Neural progenitor cell (in vitro differentiated cells): ENCODE data around the gene KCNMB2. TPM values are rescaled to one million over a fixed set of nuclear protein-coding genes. Genes with fewer than 3 reads are reported as not detected.

Source experiments
- DNase-seq: peaks from one replicate; pipeline ENCODE4 v3.0.0-alpha.2; 2016; ENCODE audit warnings: low spot score
- H2AFZ ChIP-seq: fragments of 200-600 bp; sonication (generic); replicated peaks from 2 replicates; pipeline ENCODE4 v1.6.1; 2016; ENCODE audit warnings: antibody characterized with exemption
- H3F3A ChIP-seq: fragments of 200-600 bp; sonication (generic); 2 replicates; pipeline ENCODE4 v1.6.1; 2016; ENCODE audit warnings: antibody characterized with exemption, low read depth
- H3K27ac ChIP-seq: fragments of 200-600 bp; sonication (generic); 2 replicates; pipeline ENCODE4 v1.5.1; 2016; ENCODE audit warnings: mild to moderate bottlenecking
- H3K27me3 ChIP-seq: fragments of 200-600 bp; sonication (generic); 2 replicates; pipeline ENCODE4 v1.6.1; 2016; ENCODE audit warnings: mild to moderate bottlenecking, moderate library complexity
- H3K36me3 ChIP-seq: fragments of 200-600 bp; sonication (generic); 2 replicates; pipeline ENCODE4 v1.5.1; 2016
- H3K4me1 ChIP-seq: fragments of 200-600 bp; sonication (generic); 2 replicates; pipeline ENCODE4 v1.6.1; 2016; ENCODE audit warnings: mixed run types
- H3K4me2 ChIP-seq: fragments of 200-600 bp; sonication (generic); 2 replicates; pipeline ENCODE4 v1.6.1; 2016
- H3K4me3 ChIP-seq: fragments of 200-600 bp; sonication (generic); 2 replicates; pipeline ENCODE4 v1.5.1; 2016
- H3K79me2 ChIP-seq: fragments of 200-600 bp; sonication (generic); 2 replicates; pipeline ENCODE4 v1.6.1; 2016; ENCODE audit warnings: low read depth
- H3K9ac ChIP-seq: fragments of 200-600 bp; sonication (generic); 2 replicates; pipeline ENCODE4 v1.6.1; 2016
- H3K9me3 ChIP-seq: fragments of 200-600 bp; sonication (generic); 2 replicates; pipeline ENCODE4 v1.5.1; 2016; ENCODE audit warnings: low read depth
- H4K20me1 ChIP-seq: fragments of 200-600 bp; sonication (generic); 2 replicates; pipeline ENCODE4 v1.6.1; 2016; ENCODE audit warnings: low read depth
- H3K27ac Mint-ChIP-seq: 3 replicates; pipeline ENCODE4 v1.8.0; 2021; ENCODE audit warnings: mixed read lengths
- H3K27me3 Mint-ChIP-seq: 2 replicates; pipeline ENCODE4 v1.8.0; 2022; ENCODE audit warnings: low read depth, mild to moderate bottlenecking, inconsistent platforms, moderate library complexity, mixed read lengths; ENCODE audit not compliant: insufficient read depth
- H3K36me3 Mint-ChIP-seq: 3 replicates; pipeline ENCODE4 v1.8.0; 2021; ENCODE audit warnings: mixed read lengths
- H3K4me1 Mint-ChIP-seq: 3 replicates; pipeline ENCODE4 v1.8.0; 2021; ENCODE audit warnings: mixed read lengths
- H3K4me3 Mint-ChIP-seq: 3 replicates; pipeline ENCODE4 v1.8.0; 2021; ENCODE audit warnings: mild to moderate bottlenecking, moderate library complexity, mixed read lengths
- H3K9me3 Mint-ChIP-seq: 3 replicates; pipeline ENCODE4 v1.8.0; 2020; ENCODE audit warnings: mixed read lengths
- EZH2 ChIP-seq: fragments of 200-600 bp; sonication (generic); IDR thresholded peaks from 2 replicates; pipeline ENCODE4 v1.6.1; 2017; ENCODE audit warnings: antibody characterized with exemption, mild to moderate bottlenecking, moderate library complexity
- EZH2phosphoT487 ChIP-seq: fragments of 200-600 bp; sonication (generic); IDR thresholded peaks from 2 replicates; pipeline ENCODE4 v1.6.1; 2017; ENCODE audit warnings: antibody characterized with exemption
- total RNA-seq: library from RNA; depleted of rRNA; stranded (reverse); fragments of >200 nt; gene quantifications from 2 replicates; pipeline ENCODE4 v1.2.3, GENCODE V29; 2015; ENCODE audit warnings: low replicate concordance
- TF ChIP-seq, protein P1 (sequence below): fragments of 200-600 bp; sonication (generic); IDR thresholded peaks from 2 replicates; pipeline ENCODE4 v1.5.1; 2017; ENCODE audit warnings: antibody characterized with exemption, mild to moderate bottlenecking

KCNMB2 gene
- total RNA-seq, 1 donor from 2014 or later: not detected

DNA sequence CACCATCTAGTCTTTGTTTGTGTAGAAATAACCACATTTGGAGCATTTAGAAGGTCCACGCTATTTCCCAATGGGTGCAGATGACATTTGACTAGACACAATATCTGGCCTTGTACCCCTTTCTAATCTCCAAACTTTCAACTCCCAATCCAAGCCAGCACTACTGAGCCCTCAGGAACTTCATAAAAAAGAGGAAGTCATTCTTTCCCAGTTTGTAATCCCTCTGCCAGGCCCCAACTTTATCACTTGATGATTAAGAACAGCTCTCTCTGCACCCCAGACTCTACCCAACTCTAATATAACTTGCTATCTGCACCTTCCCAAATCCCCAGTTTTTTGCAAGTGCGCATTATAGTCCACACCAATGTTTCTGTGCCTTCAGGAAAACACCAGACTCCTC is 170.2 kb downstream of the KCNMB2 start:
- Mint-ChIP-seq H3K27ac (no peak overlapping the region), H3K36me3 (no peaks in the 10 kb centered on the region), H3K27me3 (no peaks in the 10 kb centered on the region), H3K4me3 (no peak overlapping the region), H3K9me3 (no peaks in the 10 kb centered on the region), H3K4me1 (peaks cover 8% of the 10 kb centered on the region)
- DNase-seq: no peak
- Histone ChIP-seq H3K27me3 (no peaks in the 10 kb centered on the region), H3K4me3 (no peak overlapping the region), H3K4me2 (no peak overlapping the region), H2AFZ (no peak overlapping the region), H3K9me3 (no peaks in the 10 kb centered on the region), H3K9ac (no peak overlapping the region), H3K79me2 (no peaks in the 10 kb centered on the region), H3K27ac (no peak overlapping the region), H3F3A (no peaks in the 10 kb centered on the region), H3K36me3 (no peaks in the 10 kb centered on the region), H4K20me1 (no peaks in the 10 kb centered on the region), H3K4me1 (peaks cover 10% of the 10 kb centered on the region)
- TF ChIP-seq, protein P1, sequence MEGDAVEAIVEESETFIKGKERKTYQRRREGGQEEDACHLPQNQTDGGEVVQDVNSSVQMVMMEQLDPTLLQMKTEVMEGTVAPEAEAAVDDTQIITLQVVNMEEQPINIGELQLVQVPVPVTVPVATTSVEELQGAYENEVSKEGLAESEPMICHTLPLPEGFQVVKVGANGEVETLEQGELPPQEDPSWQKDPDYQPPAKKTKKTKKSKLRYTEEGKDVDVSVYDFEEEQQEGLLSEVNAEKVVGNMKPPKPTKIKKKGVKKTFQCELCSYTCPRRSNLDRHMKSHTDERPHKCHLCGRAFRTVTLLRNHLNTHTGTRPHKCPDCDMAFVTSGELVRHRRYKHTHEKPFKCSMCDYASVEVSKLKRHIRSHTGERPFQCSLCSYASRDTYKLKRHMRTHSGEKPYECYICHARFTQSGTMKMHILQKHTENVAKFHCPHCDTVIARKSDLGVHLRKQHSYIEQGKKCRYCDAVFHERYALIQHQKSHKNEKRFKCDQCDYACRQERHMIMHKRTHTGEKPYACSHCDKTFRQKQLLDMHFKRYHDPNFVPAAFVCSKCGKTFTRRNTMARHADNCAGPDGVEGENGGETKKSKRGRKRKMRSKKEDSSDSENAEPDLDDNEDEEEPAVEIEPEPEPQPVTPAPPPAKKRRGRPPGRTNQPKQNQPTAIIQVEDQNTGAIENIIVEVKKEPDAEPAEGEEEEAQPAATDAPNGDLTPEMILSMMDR: no peak
- TF ChIP-seq EZH2phosphoT487 (no peak), EZH2 (no peak)

DNA sequence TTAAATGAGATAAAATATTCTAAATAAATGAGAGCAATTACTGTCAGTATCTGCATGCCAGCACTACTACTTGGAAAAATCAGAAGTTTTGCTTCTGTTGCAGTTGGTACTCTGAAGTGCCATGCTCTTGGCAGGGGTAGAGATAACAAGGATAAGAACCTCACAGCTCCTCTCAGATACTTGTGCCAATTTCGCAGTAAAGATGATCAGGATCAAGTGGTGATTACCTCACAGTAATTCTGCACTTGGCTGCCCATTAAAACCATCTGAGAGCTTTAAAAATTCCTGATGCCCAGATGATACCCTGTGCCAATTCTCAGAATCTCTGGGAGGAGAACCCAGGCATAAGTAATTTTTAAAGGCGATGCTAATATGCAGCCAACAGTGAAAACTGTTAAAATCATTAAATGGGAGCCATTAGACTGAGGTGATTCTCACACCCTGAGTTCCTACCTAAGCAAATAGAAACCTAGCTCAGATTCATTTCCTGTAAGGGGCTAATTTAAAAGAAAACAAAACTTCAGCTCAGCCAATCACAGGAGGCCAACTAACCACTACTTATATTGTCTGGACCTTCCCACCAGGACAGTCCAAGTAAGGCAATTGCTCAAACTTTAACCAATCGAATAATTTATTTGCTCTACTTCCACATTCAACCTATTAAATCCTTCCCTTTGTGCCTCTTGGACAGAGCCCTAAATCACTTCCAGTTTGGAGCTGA is 171.2 kb downstream of the KCNMB2 start:
- Mint-ChIP-seq H3K4me3 (no peak overlapping the region), H3K4me1 (peaks cover 8% of the 10 kb centered on the region), H3K27ac (no peak overlapping the region), H3K36me3 (no peaks in the 10 kb centered on the region), H3K27me3 (no peaks in the 10 kb centered on the region), H3K9me3 (no peaks in the 10 kb centered on the region)
- H3K79me2 ChIP-seq: no peaks in the 10 kb centered on the region
- DNase-seq: no peak
- H3K4me3 ChIP-seq: no peak overlapping the region
- no peaks in the 10 kb centered on the region for H3K9me3 ChIP-seq
- no peaks in the 10 kb centered on the region for H3F3A ChIP-seq
- H4K20me1 ChIP-seq: no peaks in the 10 kb centered on the region
- H3K9ac ChIP-seq: no peak overlapping the region
- TF ChIP-seq EZH2 (no peak), EZH2phosphoT487 (no peak)
- TF ChIP-seq, protein P1: no peak
- peaks cover 9% of the 10 kb centered on the region for H3K4me1 ChIP-seq
- no peaks in the 10 kb centered on the region for H3K36me3 ChIP-seq
- no peaks in the 10 kb centered on the region for H3K27me3 ChIP-seq
- H3K27ac ChIP-seq: no peak overlapping the region
- H2AFZ ChIP-seq: no peak overlapping the region
- no peak overlapping the region for H3K4me2 ChIP-seq

DNA sequence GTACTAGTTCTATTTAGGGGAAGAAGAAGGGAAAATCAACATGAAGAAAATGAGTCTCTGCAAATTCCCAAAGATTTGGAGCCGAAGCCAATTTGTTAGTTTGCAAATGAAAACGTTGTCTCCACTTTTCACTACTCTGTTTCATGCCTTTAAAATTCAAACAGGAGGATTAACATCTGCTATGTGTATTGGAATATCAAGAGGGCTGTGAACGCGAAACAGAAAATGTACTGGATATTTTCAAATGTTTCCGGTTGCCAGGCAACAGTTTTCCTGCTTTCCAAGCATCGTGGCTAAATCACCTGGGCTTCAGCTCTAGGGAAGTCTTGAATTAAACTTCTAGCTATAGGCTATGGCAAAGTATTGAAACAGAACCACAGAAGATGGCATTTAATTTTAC is 172.8 kb downstream of the KCNMB2 start:
- Histone ChIP-seq H3F3A (no peaks in the 10 kb centered on the region), H3K27me3 (no peaks in the 10 kb centered on the region), H2AFZ (no peak overlapping the region), H3K4me1 (no peaks in the 10 kb centered on the region), H3K9ac (no peak overlapping the region), H3K36me3 (no peaks in the 10 kb centered on the region), H3K27ac (no peak overlapping the region), H3K79me2 (no peaks in the 10 kb centered on the region), H4K20me1 (no peaks in the 10 kb centered on the region), H3K9me3 (no peaks in the 10 kb centered on the region), H3K4me3 (no peak overlapping the region), H3K4me2 (no peak overlapping the region)
- TF ChIP-seq, protein P1: no peak
- TF ChIP-seq EZH2phosphoT487 (no peak), EZH2 (no peak)
- Mint-ChIP-seq H3K27me3 (no peaks in the 10 kb centered on the region), H3K4me1 (peaks cover 8% of the 10 kb centered on the region), H3K9me3 (no peaks in the 10 kb centered on the region), H3K36me3 (no peaks in the 10 kb centered on the region), H3K4me3 (no peak overlapping the region), H3K27ac (no peak overlapping the region)
- DNase-seq: no peak
